NCI-H1694 (cell line): ENCODE results near the gene CLIC5.

Experiments used
- DNase-seq: peaks from one replicate; lab custom pipeline; 2025; lab: John Stamatoyannopoulos, UW

Gene CLIC5

GRCh38 chr6:45895569-45895968, 120.1 kb downstream of the CLIC5 start:
- no peak for DNase-seq

DNA sequence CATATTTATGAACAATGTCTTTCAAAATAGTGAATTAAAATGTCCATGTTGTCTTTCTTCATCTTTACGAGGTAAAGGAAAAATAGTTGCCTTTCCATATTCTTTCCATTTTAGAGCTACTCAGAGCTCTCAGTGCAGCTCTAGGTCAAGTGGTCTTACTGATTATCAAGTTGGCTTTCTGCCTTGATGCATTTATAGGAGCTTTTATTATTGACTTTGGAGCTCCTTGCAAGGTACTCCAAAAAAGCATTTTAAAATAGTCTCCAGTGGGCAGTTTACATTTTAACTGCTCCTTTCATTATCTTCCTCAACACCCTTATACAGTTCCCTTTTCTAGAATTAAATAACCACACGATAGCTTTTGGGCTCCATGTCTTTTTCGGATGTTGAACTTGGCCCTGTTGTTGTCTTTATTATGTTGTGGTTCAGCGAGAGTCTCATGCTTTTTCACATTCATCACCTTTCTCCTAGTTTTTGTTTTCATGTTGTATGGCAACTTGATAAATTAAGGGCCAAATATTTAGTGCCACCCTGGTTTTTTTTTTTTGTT, 122.9 kb downstream of the CLIC5 start:
- no peak for DNase-seq

GRCh38 chr6:45892196-45892595, 123.5 kb downstream of the CLIC5 start:
- DNase-seq, result no peak

- DNase-seq, result no peak
Observed at GRCh38 chr6:45886776-45887175, 128.9 kb downstream of the CLIC5 start.

GRCh38 chr6:45884336-45884735, 131.3 kb downstream of the CLIC5 start:
- no peak for DNase-seq

GRCh38 chr6:45882671-45883070, 133.0 kb downstream of the CLIC5 start:
- DNase-seq, result no peak

DNA sequence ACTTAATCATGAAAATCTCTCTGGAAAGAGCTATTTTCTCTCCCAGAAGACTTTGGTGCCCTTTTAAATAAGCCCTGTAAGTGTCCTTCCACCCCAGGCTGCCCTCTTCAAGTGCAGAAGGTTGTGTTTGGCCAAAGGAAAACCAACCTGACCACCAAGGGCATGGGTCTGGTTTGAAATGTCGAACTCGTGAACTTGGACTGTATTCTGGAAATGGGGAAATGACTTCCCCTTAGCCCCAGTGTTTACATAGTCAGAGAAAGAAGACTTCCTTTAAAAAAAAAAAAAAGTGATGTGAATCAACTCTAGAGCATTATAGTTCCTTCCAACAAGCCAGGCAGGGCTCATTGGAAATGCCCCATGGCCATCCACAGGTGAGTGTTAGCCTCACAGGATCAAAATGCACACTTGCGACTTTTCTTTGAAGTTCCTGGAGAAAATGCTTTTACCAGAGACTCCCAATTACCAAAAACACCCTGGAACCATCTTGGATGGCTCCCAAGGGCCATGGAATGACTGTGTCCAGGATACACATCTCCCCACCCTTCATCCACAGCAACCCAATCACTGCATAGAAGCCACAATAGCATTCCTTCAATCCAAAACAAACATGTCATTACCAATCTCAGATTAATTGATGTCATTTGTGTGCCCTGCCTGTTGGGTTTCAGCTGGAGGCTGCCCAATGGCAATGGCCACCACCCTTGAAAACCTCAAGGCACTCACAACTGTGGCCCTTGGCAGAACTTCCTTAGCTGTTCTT, 133.8 kb downstream of the CLIC5 start:
- DNase-seq, result no peak

DNA sequence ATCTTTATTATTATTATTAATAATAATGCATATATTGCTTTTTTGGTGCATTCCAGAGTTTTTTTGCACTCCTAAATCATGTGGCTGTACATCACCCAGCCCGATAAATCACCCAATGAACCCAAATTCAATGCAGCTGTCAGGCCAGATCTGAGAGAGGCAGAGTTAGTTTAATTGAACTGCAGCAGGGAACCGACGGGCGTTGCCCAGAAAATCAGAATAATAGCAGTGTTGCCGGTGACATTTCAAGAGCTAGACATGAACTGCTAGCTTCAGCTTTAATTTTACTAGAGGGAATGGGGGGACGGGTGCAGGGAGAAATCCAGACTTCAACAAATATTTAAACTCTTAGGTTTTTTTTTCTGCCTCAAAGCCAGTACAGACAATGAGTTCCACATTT, 135.0 kb downstream of the CLIC5 start:
- no peak for DNase-seq

- DNase-seq, result no peak
Observed at GRCh38 chr6:45880159-45880558, 135.5 kb downstream of the CLIC5 start.

- DNase-seq, result no peak
Observed at GRCh38 chr6:45877970-45878590, 137.6 kb downstream of the CLIC5 start.

DNA sequence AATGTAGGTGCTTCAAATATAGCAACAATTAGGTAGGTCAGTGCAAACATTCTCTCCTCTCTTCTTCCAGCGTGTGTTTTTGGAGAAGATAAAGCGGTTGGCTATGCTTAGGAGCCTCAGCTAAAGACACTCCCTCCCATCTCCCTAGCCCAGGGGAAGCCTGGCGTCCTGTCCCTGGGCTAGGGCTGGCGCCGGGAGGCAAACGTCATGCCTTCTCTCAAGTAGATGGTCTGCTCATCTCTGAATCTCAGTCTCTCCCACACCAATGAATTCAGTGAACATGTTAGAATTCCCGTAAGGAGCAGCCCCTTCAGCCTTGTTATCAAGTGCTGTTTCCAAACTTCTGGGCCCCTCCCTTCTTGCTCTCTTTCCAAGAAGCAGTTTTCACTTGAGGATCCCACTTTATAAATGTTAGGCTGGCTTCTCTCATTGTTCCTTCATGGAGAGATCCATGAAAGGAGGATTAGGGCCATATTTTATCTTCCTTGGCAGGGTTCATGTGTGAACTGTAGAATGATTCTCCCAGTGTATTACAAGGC, 142.8 kb downstream of the CLIC5 start:
- DNase-seq, result no peak

GRCh38 chr6:45870531-45870930, 145.1 kb downstream of the CLIC5 start:
- no peak for DNase-seq

- no peak for DNase-seq
Observed at GRCh38 chr6:45864651-45865050, 151.0 kb downstream of the CLIC5 start.

GRCh38 chr6:45858691-45859090, 157.0 kb downstream of the CLIC5 start:
- DNase-seq, result no peak

DNA sequence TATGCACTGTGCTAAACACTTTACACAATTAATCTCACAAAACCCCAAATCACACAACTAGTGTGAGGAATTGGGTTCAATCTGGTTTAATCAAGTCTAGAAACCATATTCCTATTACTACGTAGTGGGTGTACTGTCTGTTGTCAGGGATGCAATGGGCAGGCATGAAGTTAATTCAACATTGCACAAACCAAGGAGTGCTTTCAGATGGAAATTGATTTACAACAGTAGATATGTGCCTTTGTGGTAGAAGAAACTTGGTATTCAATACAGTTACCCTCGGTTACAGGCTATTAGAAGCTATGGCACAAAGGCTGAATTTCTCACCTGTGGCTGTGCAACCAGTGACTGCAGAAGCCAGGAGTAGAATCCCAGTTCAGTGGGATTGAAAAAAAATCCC, 157.8 kb downstream of the CLIC5 start:
- no peak for DNase-seq

DNA sequence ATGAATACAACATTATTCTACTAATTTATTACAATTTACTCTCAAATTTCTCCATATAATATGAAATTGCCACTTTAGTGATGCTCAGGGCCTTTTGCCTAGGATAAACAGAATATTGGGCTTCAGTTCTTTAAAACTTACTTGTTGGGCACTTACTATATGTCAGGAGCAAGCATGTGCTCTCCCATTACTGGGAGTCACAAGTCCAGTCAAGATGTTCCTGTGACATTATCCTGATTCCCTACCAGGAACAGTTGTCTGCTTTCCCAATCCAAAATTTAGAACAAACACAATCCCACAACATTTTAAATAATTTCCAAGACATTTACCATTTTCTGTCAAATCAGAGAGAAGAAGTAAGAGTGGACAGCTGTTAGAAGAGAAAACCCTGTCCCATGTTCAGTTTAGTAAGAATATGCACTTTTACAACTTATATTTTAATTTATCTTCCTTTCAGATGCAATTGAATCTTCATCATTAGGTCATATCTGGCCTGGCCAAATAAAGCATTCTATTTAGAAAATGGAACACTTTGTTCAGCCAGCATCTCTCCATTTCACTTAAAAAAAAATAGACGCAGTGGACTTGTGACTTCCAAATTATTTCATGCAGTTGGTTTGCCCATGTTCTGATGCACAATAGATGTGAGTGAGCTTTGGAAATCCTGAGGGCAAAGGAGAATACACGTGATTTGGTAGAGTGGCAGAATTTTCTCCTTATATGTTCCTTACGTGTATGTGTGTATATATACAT, 159.8 kb downstream of the CLIC5 start:
- DNase-seq, result no peak

DNA sequence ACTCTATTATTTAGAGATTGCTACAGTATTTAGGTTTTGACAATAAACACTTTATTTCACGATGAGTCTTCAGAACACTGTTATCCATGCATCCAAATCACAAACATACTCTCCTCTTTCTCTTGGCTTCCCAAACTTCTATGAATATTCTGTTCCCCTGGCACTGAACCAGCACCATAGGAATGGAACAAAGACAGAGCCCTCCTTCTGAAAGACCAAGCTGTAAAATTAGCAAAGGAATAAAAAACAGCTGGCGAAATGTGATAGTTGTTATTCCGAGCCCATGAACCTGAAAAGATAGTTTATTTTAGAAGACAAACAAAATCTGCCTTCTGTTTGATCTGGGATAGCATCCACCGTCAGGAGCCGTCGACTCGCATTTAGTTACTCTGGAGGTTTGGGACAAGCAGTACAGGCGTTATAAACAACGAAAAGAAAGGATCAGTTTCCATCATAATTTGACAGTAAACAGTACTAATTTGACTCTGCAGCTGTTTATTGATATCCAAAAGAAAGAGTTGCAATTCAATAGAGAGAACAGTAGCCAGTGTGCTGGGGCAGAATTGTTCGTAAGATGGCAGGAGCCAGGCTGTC, 161.4 kb downstream of the CLIC5 start:
- DNase-seq, result no peak

DNA sequence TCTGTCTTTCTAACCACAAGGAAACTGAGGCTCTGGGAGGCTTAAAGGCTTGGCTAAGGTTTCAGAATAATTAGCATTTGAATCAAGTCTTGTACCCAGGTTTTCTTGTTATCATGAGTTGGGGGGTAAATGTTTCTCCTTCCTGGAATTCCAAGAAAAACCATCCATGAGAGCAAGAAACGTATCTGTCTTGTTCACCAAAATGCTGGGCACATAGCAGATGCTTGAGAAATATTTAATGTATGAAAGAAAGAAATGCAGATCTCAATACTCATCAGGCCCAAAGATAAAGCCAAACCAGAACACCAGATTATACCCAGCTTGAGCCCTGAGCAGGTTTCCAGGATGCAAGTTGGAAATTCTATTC, 164.6 kb downstream of the CLIC5 start:
- DNase-seq, result no peak

DNA sequence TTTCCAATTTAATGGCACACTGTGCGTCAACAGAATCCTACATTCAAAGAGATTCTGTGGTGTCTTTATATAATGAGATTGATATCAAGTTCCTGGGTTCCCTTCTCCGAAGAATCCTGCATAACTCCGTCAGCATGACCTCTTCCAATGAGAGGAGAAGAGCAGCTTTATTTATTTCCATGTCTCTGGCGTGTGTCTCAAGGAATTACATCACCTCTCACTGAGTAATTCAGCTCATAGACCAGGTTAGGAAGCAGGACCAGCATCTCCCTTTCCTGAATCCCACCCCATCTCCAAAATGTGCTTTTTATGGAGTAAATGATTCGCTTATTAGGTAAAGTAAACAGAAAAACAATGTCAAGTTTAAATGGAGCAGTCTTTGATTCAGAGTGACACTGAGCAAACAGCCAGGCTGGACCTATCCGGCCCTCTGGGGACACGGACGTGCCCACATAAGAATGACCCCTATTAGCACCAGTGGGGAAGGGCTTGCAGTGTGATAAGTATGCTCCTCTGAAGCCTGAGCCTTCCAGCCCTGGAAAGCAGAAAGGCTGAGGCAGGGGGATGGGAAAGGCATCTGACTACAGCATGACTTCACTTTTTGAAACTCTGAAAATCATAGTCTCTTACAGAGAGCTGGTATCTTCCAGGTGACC, 165.2 kb downstream of the CLIC5 start:
- DNase-seq, result no peak

DNA sequence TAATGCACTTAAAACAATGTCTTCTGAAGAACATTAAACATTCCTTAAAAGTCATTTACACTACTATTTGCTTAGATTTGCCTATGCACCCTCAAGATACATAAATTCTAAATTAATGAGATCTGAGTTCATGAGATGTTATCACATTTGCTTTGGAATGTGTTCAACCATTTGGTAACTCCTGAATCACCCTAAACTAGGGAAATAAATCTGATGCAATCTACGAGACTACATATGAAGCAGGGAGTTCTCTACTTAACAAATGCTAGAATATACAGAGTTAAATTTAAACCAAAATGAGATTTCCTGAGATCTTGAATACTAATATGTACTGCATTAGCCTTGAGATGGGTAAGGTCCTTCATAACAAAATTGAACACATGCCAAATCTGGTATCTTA, 170.1 kb downstream of the CLIC5 start:
- no peak for DNase-seq

DNA sequence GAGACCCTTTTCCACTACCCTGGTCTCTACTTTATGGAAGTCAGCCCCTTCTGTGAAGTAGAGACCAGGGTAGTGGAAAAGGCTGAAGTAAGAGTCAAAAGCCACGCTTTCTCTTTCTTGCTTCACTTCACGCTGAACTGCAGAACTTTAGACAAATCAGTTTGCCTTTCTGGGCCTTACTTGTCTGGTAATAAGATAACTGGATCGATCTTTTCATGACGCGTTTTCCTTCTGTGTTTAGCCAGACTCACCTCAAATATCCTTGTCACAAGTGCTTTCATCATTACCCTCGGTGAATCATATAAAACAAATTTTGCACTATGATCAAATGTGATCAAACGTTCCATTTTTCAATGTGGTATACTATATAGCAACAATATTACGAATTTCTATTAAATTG, 170.7 kb downstream of the CLIC5 start:
- DNase-seq, result no peak
